ENCODE results near the gene POTEG. TPM values are rescaled to one million over a fixed set of nuclear protein-coding genes. Genes with fewer than 3 reads are reported as not detected.
"Not testable (repeated sequence)": the region's sequence is repeated elsewhere in the genome, so short reads cannot be mapped to it uniquely, and the experiment has no call there.

POTEG gene
- polyA plus RNA-seq, 6 donors from 2014 or later: not detected

DNA sequence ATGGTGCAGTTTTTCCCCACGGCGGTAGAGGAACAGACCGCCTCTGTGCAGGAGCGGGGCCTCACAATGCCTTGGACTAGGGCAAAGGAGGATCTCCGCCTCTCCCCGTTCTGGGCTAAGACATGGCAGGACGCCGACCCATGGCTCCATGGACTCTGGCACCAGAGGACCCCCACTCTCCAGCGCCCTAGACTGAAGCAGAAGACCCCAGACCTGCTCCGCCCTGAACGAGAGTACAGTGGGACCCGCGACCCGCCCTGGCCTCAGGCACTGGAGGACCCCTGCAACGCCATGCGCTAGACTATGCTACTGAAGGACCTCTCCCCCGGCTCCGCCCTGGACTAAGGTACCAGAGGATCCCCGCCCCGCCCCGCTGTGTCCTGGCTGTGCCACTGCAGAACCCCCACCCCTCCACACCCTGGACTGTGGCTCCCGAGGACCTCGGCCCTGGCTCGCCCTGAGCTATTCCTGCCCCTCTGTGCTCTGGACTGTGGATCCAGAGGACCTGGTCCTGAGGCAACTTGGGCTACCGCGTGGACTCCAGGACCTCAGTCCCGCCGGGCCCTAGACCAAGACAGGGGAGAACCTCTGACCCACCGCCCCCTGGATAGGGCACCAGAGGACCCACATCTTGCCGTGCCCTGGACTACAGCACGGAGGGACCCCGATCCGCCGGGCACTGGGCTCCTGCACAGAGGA is 73.1 kb downstream of the POTEG start:
- not testable (repeated sequence) for H3K27ac Mint-ChIP-seq; H3K27me3 Mint-ChIP-seq; H3K4me1 Mint-ChIP-seq; H3K36me3 Mint-ChIP-seq; ATAC-seq (ENCODE audit: low read depth in 2 of 2); H3K9me3 Mint-ChIP-seq; H3K4me3 Mint-ChIP-seq; DNase-seq

Data from naive B cell (primary cell).